ENCODE results near the gene ADAMTS17.

DNA sequence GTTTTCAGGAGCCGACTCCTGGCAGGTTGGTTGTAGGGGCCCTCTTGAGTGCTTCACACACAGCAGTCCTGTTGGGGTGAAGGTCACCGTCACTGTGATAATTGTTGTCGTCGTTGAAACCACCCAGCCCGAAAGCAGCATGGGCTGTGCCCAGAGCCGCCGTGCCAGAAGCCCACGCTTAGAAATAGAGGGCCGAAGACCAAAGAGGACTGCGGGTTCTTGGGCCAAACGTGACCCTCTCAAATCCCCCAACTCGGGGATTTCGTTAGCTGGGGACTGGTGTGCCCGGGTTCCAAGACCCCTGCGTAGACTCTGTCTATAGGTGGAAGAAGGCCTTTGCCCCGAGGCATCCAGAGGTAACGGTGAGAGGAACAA lies 7.5 kb upstream of the ADAMTS17 start:
- TF ChIP-seq, protein P1, sequence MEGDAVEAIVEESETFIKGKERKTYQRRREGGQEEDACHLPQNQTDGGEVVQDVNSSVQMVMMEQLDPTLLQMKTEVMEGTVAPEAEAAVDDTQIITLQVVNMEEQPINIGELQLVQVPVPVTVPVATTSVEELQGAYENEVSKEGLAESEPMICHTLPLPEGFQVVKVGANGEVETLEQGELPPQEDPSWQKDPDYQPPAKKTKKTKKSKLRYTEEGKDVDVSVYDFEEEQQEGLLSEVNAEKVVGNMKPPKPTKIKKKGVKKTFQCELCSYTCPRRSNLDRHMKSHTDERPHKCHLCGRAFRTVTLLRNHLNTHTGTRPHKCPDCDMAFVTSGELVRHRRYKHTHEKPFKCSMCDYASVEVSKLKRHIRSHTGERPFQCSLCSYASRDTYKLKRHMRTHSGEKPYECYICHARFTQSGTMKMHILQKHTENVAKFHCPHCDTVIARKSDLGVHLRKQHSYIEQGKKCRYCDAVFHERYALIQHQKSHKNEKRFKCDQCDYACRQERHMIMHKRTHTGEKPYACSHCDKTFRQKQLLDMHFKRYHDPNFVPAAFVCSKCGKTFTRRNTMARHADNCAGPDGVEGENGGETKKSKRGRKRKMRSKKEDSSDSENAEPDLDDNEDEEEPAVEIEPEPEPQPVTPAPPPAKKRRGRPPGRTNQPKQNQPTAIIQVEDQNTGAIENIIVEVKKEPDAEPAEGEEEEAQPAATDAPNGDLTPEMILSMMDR (IDR thresholded peaks at IDR 0.05) = no peak
- TF ChIP-seq POLR2AphosphoS5 (IDR thresholded peaks at IDR 0.05; ENCODE audit: low read depth, low read length) = no peak
- no peak for TF ChIP-seq TCF7L2 (IDR thresholded peaks at IDR 0.05; ENCODE audit: low read depth, low read length)
- no peak for TF ChIP-seq SIN3A (IDR thresholded peaks at IDR 0.05; ENCODE audit: borderline replicate concordance, insufficient read depth, low read depth, low read length)
